Ascending aorta (tissue), 2 donors: ENCODE data around the gene ACTN1. TPM values are rescaled to one million over a fixed set of nuclear protein-coding genes. Genes with fewer than 3 reads are reported as not detected.

ENCODE experiments used
- DNase-seq, 2 donors: peaks; one replicate each; pipeline ENCODE4 v3.0.0-alpha.2; 2019; ENCODE audit warnings: low spot score in 2 of 2
- H3K27ac ChIP-seq, 2 donors: fragments of 200-600 bp; sonication (generic); one replicate each; pipeline ENCODE4 v1.5.1; 2016 to 2017; ENCODE audit warnings: mild to moderate bottlenecking in 1 of 2
- H3K27me3 ChIP-seq: fragments of 200-600 bp; sonication (generic); one replicate; pipeline ENCODE4 v1.5.1; 2017
- H3K36me3 ChIP-seq, 2 donors: fragments of 200-600 bp; sonication (generic); one replicate each; pipeline ENCODE4 v1.5.1; 2016
- H3K4me1 ChIP-seq, 2 donors: fragments of 200-600 bp; sonication (generic); one replicate each; pipeline ENCODE4 v1.5.1; 2016 to 2017; ENCODE audit warnings: mild to moderate bottlenecking in 1 of 2
- H3K4me3 ChIP-seq, 2 donors: fragments of 200-600 bp; sonication (generic); one replicate each; pipeline ENCODE4 v1.5.1; 2016 to 2017; ENCODE audit warnings: mild to moderate bottlenecking in 1 of 2
- H3K9me3 ChIP-seq, 2 donors: fragments of 200-600 bp; sonication (generic); one replicate each; pipeline ENCODE4 v1.5.1; 2016
- intact Hi-C: fragments of 100-400 bp; cut with DNase I; formaldehyde crosslinking; loops from one replicate; pipeline ENCODE4 v1.15.1; 2023
- total RNA-seq: library from RNA; depleted of rRNA; stranded (reverse); fragments of >200 nt; gene quantifications from one replicate; pipeline ENCODE4 v1.1.0, GENCODE V29; 2016
- TF ChIP-seq, protein P1 (sequence below), 3 experiments: fragments of 200-600 bp in 2 of 3; fragments of 450-650 bp in 1 of 3; sonication (generic) in 2 of 3; IDR thresholded peaks; one replicate each; pipeline ENCODE4 v1.5.1; 2016 to 2019; ENCODE audit warnings: antibody characterized with exemption in 3 of 3, mild to moderate bottlenecking in 1 of 3, moderate library complexity in 1 of 3

ACTN1 gene
- total RNA-seq, 1 donor from 2014 or later = 814 TPM

DNA sequence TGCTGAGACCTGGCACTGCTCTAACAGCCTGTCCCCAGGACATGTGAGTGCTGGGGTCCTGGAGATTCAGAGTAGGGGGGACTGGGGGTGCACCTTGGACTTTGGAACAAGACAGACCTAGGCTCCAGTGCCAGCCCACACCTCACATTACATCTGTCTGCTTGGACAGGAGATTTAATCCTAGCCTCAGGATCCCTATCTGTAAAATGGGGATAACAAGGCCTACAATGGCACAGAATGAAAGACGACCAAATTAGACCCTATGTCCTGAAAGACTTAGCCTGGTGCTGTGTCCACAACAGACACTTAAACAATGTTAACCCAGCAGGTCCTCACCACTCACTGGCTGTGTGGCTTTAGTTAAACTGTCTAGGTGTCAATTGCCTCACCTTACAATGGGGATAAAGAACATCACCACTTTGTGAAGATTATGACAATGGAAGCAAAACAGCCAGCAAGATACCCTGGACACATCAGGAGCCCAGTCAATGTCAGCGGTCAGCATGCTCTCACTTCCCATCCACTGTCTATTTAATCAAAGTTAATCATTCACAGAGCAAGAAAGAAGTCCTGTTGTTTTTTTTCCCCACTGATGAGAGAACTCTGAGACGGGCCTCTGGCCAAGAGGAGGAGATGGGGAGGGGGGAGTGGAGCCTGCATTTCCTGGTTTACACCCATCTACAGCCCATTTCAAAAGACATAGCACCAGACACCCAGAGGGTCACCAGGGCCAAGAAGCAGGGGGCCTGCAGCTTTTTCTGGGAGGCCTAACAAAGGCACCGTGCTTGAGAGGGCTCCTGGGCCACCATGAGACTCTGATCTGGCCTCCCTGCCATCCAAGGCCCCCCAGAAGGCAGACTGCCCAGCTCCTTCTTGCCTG lies 40.6 kb downstream of the ACTN1 start:
- H3K9me3 ChIP-seq = no peaks in the 10 kb centered on the region
- peak overlapping the region; percentile 93 for H3K27ac ChIP-seq
- peak overlapping the region; percentile 2 to 47 for H3K4me3 ChIP-seq
- intact Hi-C loops = loop anchor here (2.0 kb wide), 1 partner anchor 14 kb away; no protein-coding TSS in a partner anchor
- peaks cover 47 to 95% of the 10 kb centered on the region in 2 donors for H3K4me1 ChIP-seq
- H3K36me3 ChIP-seq = peaks cover 5 to 13% of the 10 kb centered on the region in 2 donors
- H3K27me3 ChIP-seq = no peaks in the 10 kb centered on the region
- TF ChIP-seq, protein P1, sequence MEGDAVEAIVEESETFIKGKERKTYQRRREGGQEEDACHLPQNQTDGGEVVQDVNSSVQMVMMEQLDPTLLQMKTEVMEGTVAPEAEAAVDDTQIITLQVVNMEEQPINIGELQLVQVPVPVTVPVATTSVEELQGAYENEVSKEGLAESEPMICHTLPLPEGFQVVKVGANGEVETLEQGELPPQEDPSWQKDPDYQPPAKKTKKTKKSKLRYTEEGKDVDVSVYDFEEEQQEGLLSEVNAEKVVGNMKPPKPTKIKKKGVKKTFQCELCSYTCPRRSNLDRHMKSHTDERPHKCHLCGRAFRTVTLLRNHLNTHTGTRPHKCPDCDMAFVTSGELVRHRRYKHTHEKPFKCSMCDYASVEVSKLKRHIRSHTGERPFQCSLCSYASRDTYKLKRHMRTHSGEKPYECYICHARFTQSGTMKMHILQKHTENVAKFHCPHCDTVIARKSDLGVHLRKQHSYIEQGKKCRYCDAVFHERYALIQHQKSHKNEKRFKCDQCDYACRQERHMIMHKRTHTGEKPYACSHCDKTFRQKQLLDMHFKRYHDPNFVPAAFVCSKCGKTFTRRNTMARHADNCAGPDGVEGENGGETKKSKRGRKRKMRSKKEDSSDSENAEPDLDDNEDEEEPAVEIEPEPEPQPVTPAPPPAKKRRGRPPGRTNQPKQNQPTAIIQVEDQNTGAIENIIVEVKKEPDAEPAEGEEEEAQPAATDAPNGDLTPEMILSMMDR (IDR thresholded peaks at IDR 0.05) = no peak
- no peak for DNase-seq

DNA sequence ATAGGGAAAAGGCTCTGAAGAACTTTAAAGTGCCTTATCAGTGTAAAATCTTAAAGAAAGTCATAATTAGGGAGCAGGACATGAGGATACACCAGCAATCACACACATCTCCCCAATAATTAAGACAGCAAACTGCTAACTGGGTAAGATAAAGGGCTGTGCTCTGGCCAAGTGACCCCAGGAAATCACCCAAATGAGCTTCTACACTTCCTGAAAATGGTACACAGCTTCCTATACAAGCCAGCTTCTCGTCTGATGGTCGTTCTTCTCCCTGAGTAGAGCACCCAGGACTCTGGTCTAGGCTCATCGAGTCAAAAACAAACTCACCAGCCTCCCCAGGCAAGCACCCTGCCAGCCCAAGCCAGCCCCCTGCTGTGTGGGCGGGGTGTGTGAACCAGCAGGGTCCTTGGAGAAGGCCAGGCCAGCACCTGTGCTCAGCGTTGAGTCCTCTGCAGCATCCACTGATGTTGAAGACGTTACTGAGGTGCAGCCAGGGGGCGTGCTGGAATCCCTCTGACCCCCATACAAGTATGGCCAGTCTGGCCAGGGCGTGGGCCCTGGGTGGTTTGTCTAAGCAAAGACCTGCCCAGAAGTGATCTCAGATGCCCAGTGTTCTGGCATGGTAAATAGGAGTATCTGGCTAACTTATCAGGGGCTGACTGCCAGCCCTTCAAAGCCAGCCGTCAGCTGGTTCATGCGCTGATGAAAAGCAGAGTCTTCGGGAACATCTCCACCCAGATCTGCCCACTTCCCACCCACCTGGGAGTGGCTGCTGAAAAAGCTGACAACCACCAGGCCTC lies 41.4 kb downstream of the ACTN1 start:
- H3K4me1 ChIP-seq = peaks cover 44 to 95% of the 10 kb centered on the region in 2 donors
- peaks cover 5 to 17% of the 10 kb centered on the region in 2 donors for H3K36me3 ChIP-seq
- no peaks in the 10 kb centered on the region for H3K9me3 ChIP-seq
- DNase-seq = peak in 1 of 2 donors; percentile 88
- no peaks in the 10 kb centered on the region for H3K27me3 ChIP-seq
- TF ChIP-seq, protein P1 (IDR thresholded peaks at IDR 0.05) = peak; percentile 11 to 47 (median 14)
- H3K27ac ChIP-seq = peak overlapping the region; percentile 93
- peak overlapping the region in 1 of 2 donors; percentile 47 for H3K4me3 ChIP-seq
- intact Hi-C loops = loop anchor here (2.0 kb wide), 2 partner anchors 13 to 41 kb away; partner anchors contain the start of gene ACTN1

DNA sequence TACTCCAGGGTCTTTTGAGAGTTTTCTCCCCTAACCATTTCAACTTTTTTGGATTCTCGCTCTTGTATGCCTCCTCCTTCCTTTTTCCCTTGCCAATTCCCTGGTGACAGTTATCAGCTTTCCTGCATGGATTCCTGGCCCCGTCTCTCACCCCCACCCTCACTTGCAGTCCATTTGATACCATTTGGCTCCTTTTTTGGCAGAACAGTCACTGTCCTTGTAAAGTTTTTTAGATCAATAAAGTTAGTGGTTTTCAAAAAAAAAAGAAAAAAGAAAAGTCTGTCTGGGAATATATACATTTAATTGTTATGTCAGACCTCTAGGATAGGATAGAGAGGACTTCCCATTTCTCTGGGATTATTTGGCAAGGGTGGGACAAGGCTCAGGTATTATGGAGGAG lies 42.1 kb downstream of the ACTN1 start:
- H3K9me3 ChIP-seq = no peaks in the 10 kb centered on the region
- TF ChIP-seq, protein P1 (IDR thresholded peaks at IDR 0.05) = no peak
- H3K4me3 ChIP-seq = peak overlapping the region; percentile 27 to 44
- peak overlapping the region; percentile 93 for H3K27ac ChIP-seq
- no peaks in the 10 kb centered on the region for H3K27me3 ChIP-seq
- no peak for DNase-seq
- H3K36me3 ChIP-seq = peaks cover 5 to 17% of the 10 kb centered on the region in 2 donors
- intact Hi-C loops = loop anchor here (2.0 kb wide), 1 partner anchor 42 kb away; the partner anchor contains the start of gene ACTN1
- H3K4me1 ChIP-seq = peaks cover 45 to 93% of the 10 kb centered on the region in 2 donors

DNA sequence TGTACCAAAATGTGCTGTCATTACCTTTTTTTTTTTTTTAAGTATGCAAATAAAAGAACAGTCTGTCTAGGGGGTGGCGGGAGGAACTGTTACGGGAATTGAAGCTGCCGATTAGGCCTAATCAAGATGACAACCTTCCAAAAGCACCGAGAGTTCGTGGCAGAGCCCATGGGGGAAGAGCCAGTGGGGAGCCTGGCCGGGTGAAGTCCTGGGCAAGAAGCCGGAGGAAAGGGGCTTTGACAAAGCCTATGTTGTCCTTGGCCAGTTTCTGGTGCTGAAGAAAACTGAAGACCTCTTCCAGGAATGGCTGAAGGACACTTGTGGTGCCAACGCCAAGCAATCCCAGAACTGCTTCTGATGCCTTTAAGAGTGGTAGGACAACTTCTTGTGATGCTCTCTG lies 42.6 kb downstream of the ACTN1 start:
- peak overlapping the region; percentile 93 for H3K27ac ChIP-seq
- no peaks in the 10 kb centered on the region for H3K27me3 ChIP-seq
- peak overlapping the region; percentile 27 to 44 for H3K4me3 ChIP-seq

DNA sequence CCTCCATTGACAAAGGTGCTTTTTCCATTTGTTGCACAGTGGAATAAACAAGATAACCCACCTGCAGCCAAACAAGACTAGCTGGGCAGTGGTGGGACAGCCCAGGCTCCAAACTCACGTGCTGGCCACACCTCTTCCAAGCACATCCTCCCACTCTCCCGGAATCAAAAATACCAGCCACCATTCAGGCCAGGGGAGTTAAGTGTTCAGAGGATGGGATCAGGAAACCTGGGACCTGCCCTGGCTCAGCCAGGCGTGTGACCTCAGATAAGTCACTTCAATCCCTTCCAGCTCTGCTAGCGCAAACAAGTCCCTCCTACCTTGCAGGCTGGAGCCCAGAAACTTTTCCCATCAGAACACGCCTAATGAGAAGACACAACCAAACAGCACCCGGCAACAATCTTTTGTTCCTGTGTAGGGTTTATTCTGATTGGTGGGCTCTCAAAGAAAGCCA lies 43.3 kb downstream of the ACTN1 start:
- TF ChIP-seq, protein P1 (IDR thresholded peaks at IDR 0.05) = no peak
- peak in 1 of 2 donors; percentile 73 for DNase-seq
- Histone ChIP-seq H3K4me1 (peaks cover 50 to 92% of the 10 kb centered on the region in 2 donors), H3K27me3 (no peaks in the 10 kb centered on the region), H3K36me3 (peaks cover 9 to 17% of the 10 kb centered on the region in 2 donors), H3K27ac (peak overlapping the region; percentile 93), H3K4me3 (peak overlapping the region in 1 of 2 donors; percentile 44), H3K9me3 (no peaks in the 10 kb centered on the region)
- intact Hi-C loops = loop anchor here (2.0 kb wide), 1 partner anchor 43 kb away; the partner anchor contains the start of gene ACTN1

More for the DNA sequence above, 42.6 kb downstream of the ACTN1 start:
- Histone ChIP-seq H3K9me3 (no peaks in the 10 kb centered on the region), H3K36me3 (peaks cover 5 to 17% of the 10 kb centered on the region in 2 donors), H3K4me1 (peaks cover 49 to 92% of the 10 kb centered on the region in 2 donors)
- intact Hi-C loops = loop anchor here (2.0 kb wide), 1 partner anchor 42 kb away; the partner anchor contains the start of gene ACTN1
- no peak for DNase-seq
- TF ChIP-seq, protein P1 (IDR thresholded peaks at IDR 0.05) = no peak
